H1 (cell line): Measurements from ENCODE around the gene DDX31. TPM values are rescaled to one million over a fixed set of nuclear protein-coding genes. Genes with fewer than 3 reads are reported as not detected.

Experiments
- ASH2L ChIP-seq: fragments of 200-600, 300-600 bp; sonication (generic); IDR thresholded peaks from one replicate; pipeline ENCODE4 v1.7.1; 2017; ENCODE audit warnings: low read length
- ATF3 ChIP-seq: IDR thresholded peaks from 2 replicates; pipeline ENCODE4 v1.6.1; 2011; ENCODE audit warnings: low read depth, mild to moderate bottlenecking, low read length; ENCODE audit not compliant: insufficient read depth
- E2F6 ChIP-seq: IDR thresholded peaks from 2 replicates; pipeline ENCODE4 v1.6.1; 2012; ENCODE audit warnings: inconsistent platforms
- FOSL1 ChIP-seq: IDR thresholded peaks from 2 replicates; pipeline ENCODE4 v1.6.1; 2011; ENCODE audit warnings: mild to moderate bottlenecking, low read depth, low read length, moderate library complexity; ENCODE audit not compliant: insufficient read depth
- HDAC2 ChIP-seq, 2 experiments: fragments of 300-600 bp in 1 of 2; sonication (generic) in 1 of 2; IDR thresholded peaks; 2 replicates each; pipeline ENCODE4 v1.6.1; 2011 to 2012; ENCODE audit warnings: low read depth in 2 of 2, low read length in 2 of 2, mild to moderate bottlenecking in 2 of 2, moderate library complexity in 2 of 2, borderline replicate concordance in 1 of 2, inconsistent platforms in 1 of 2
- JUN ChIP-seq: IDR thresholded peaks from 2 replicates; pipeline ENCODE4 v1.6.1; 2011; ENCODE audit warnings: low read depth, mild to moderate bottlenecking, improper control_type of control experiment, low read length
- MAX ChIP-seq: IDR thresholded peaks from 2 replicates; pipeline ENCODE4 v1.6.1; 2012; ENCODE audit warnings: inconsistent platforms
- PHF8 ChIP-seq: fragments of 200-600 bp; sonication (generic); conservative IDR thresholded peaks from 2 replicates; pipeline ENCODE4 v1.7.1; 2012; ENCODE audit warnings: low read depth, mild to moderate bottlenecking, inconsistent platforms, low read length, moderate library complexity
- POLR2A ChIP-seq, 2 experiments: IDR thresholded peaks; 1 replicate in 1 of 2; 2 replicates in 1 of 2; pipeline ENCODE4 v1.6.1; 2011; ENCODE audit warnings: low read depth in 2 of 2, low read length in 2 of 2, mild to moderate bottlenecking in 2 of 2; ENCODE audit errors: control extremely low read depth in 1 of 2
- SAP30 ChIP-seq: fragments of 300-600 bp; sonication (generic); IDR thresholded peaks from 2 replicates; pipeline ENCODE4 v1.7.1; 2012; ENCODE audit warnings: low read length, moderate library complexity, mild to moderate bottlenecking, inconsistent platforms; ENCODE audit not compliant: insufficient read depth, insufficient replicate concordance
- SIRT6 ChIP-seq: IDR thresholded peaks from one replicate; pipeline ENCODE4 v1.7.1; 2012; ENCODE audit warnings: low read length, inconsistent platforms
- SP1 ChIP-seq: IDR thresholded peaks from 2 replicates; pipeline ENCODE4 v1.6.1; 2011; ENCODE audit warnings: low read depth, low read length
- SP4 ChIP-seq: IDR thresholded peaks from 2 replicates; pipeline ENCODE4 v1.6.1; 2012; ENCODE audit warnings: low read length, inconsistent platforms
- TEAD4 ChIP-seq: IDR thresholded peaks from 2 replicates; pipeline ENCODE4 v1.6.1; 2012; ENCODE audit warnings: low read depth, low read length, inconsistent platforms, mixed read lengths
- YY1 ChIP-seq: IDR thresholded peaks from 2 replicates; pipeline ENCODE4 v1.6.1; 2011; ENCODE audit warnings: low read depth, mild to moderate bottlenecking, low read length
- polyA plus RNA-seq, 7 experiments: library from polyadenylated mRNA; depleted of rRNA in 3 of 7; stranded (reverse) in 5 of 7; unstranded in 2 of 7; fragments of >200 nt in 5 of 7; fragments of 200-250 nt in 2 of 7; gene quantifications; 1 replicate in 5 of 7; 2 replicates in 1 of 7; 4 replicates in 1 of 7; pipeline versions ENCODE4 v1.2.1 to v1.2.3, GENCODE V29; 2011 to 2013; ENCODE audit warnings: missing spikeins in 2 of 7, mixed read lengths in 2 of 7
- total RNA-seq: library from RNA; stranded (reverse); fragmentation: NEBNext Ultra II Directional; extraction: Animal tissue kit (Norgen Biotek cat#: 25700); gene quantifications from 2 replicates; pipeline ENCODE4 v1.2.1, GENCODE V29; 2021

DDX31 gene
- total and polyA plus RNA-seq, 2 of the 8 experiments (the other 6 are each of a cell fraction or from before 2014, with no cell fraction given): 9.5 to 23.7 TPM

GRCh38 chr9:132670457-132671391 lies 941 bp upstream of the DDX31 start, which contains the start of gene GTF3C4 (continued):
- TF ChIP-seq PHF8: peak; percentile 66
- peak; percentile 39; the same call in 1 of the 2 replicates for TF ChIP-seq TEAD4
- no peak for TF ChIP-seq SP1
- TF ChIP-seq YY1: no peak
- peak; percentile 13 for TF ChIP-seq SIRT6
- TF ChIP-seq FOSL1: no peak
- peak; percentile 70 for TF ChIP-seq E2F6
- TF ChIP-seq SAP30: no peak
- no peak for TF ChIP-seq SP4
- peak; percentile 72; the same call in 1 of the 2 replicates for TF ChIP-seq ATF3
- no peak for TF ChIP-seq JUN
- peak in 1 of 2 experiments; percentile 43; a peak in 1 of 4 replicates for TF ChIP-seq HDAC2 (IDR thresholded peaks at IDR 0.05; ENCODE audit: borderline replicate concordance in 1 of 2, low read depth in 2 of 2, low read length in 2 of 2)
- peak; percentile 92 for TF ChIP-seq ASH2L
- peak; percentile 83 for TF ChIP-seq MAX
- peak in 1 of 2 experiments; percentile 74; a peak in 2 of 3 replicates for TF ChIP-seq POLR2A (IDR thresholded peaks at IDR 0.05; ENCODE audit: control extremely low read depth in 1 of 2, low read depth in 2 of 2, low read length in 2 of 2)
